GM23338 (cell line): ENCODE measurements around the gene DPF3. TPM values are rescaled to one million over a fixed set of nuclear protein-coding genes. Genes with fewer than 3 reads are reported as not detected.

Experiments used
- ATAC-seq: fragments of 200-7000 bp; cut with Tn5 transposase; 3 replicates; pipeline ENCODE4 v1.9.1; 2020
- DNase-seq: peaks from one replicate; pipeline ENCODE4 v3.0.0-alpha.2; 2015; ENCODE audit warnings: low spot score
- H2AFZ ChIP-seq: fragments of 200-600 bp; sonication (generic); 2 replicates; pipeline ENCODE4 v1.8.0; 2016; ENCODE audit warnings: antibody characterized with exemption, mild to moderate bottlenecking, moderate library complexity
- H3F3A ChIP-seq: fragments of 200-600 bp; sonication (generic); replicated peaks from 2 replicates; pipeline ENCODE4 v1.8.0; 2017; ENCODE audit warnings: antibody characterized with exemption, mixed run types, low read depth
- H3K27ac ChIP-seq: fragments of 200-600 bp; sonication (generic); 2 replicates; pipeline ENCODE4 v1.6.1; 2016; ENCODE audit warnings: low read depth
- H3K27me3 ChIP-seq: fragments of 200-600 bp; sonication (generic); 2 replicates; pipeline ENCODE4 v1.8.0; 2016; ENCODE audit warnings: mild to moderate bottlenecking, mixed run types, moderate library complexity; ENCODE audit not compliant: insufficient read depth
- H3K36me3 ChIP-seq: fragments of 200-600 bp; sonication (generic); 2 replicates; pipeline ENCODE4 v1.8.0; 2016; ENCODE audit warnings: mild to moderate bottlenecking; ENCODE audit not compliant: insufficient read depth
- H3K4me1 ChIP-seq: fragments of 200-600 bp; sonication (generic); 2 replicates; pipeline ENCODE4 v1.8.0; 2016; ENCODE audit warnings: mild to moderate bottlenecking, moderate library complexity; ENCODE audit not compliant: insufficient read depth
- H3K4me2 ChIP-seq: fragments of 200-600 bp; sonication (generic); 2 replicates; pipeline ENCODE4 v1.7.1; 2017; ENCODE audit warnings: mixed run types
- H3K4me3 ChIP-seq: fragments of 200-600 bp; sonication (generic); 2 replicates; pipeline ENCODE4 v1.6.1; 2016; ENCODE audit warnings: mixed run types
- H3K79me2 ChIP-seq: fragments of 200-600 bp; sonication (generic); replicated peaks from 2 replicates; pipeline ENCODE4 v1.8.0; 2017; ENCODE audit warnings: mild to moderate bottlenecking; ENCODE audit not compliant: insufficient read depth
- H3K9me2 ChIP-seq: fragments of 200-600 bp; sonication (generic); 2 replicates; pipeline ENCODE4 v1.8.0; 2017; ENCODE audit not compliant: insufficient read depth
- H4K20me1 ChIP-seq: fragments of 200-600 bp; sonication (generic); replicated peaks from 2 replicates; pipeline ENCODE4 v1.8.0; 2017; ENCODE audit warnings: mild to moderate bottlenecking; ENCODE audit not compliant: insufficient read depth
- H3K27ac Mint-ChIP-seq: 2 replicates; pipeline ENCODE4 v1.8.0; 2020; ENCODE audit warnings: inconsistent platforms, mild to moderate bottlenecking, moderate library complexity, mixed read lengths
- H3K27me3 Mint-ChIP-seq: 3 replicates; pipeline ENCODE4 v1.8.0; 2022; ENCODE audit warnings: low read depth, mild to moderate bottlenecking, moderate library complexity, mixed read lengths, inconsistent platforms; ENCODE audit not compliant: insufficient read depth, poor library complexity
- H3K36me3 Mint-ChIP-seq: 3 replicates; pipeline ENCODE4 v1.8.0; 2021; ENCODE audit warnings: low read depth, mild to moderate bottlenecking, inconsistent platforms, moderate library complexity, mixed read lengths
- H3K4me1 Mint-ChIP-seq: 3 replicates; pipeline ENCODE4 v1.8.0; 2020; ENCODE audit warnings: mild to moderate bottlenecking, inconsistent platforms, mixed read lengths
- H3K4me3 Mint-ChIP-seq: 3 replicates; pipeline ENCODE4 v1.8.0; 2021; ENCODE audit warnings: moderate library complexity, mild to moderate bottlenecking, inconsistent platforms, mixed read lengths
- H3K9me3 Mint-ChIP-seq: 3 replicates; pipeline ENCODE4 v1.8.0; 2020; ENCODE audit warnings: moderate library complexity, mild to moderate bottlenecking, inconsistent platforms, mixed read lengths
- CREB1 ChIP-seq: fragments of 250-450 bp; sonication (Bioruptor Pico); IDR thresholded peaks from 2 replicates; pipeline ENCODE4 v1.5.0; 2020; ENCODE audit warnings: low read depth, mild to moderate bottlenecking, moderate library complexity
- EZH2 ChIP-seq: fragments of 200-600 bp; sonication (generic); IDR thresholded peaks from one replicate; pipeline ENCODE4 v1.8.0; 2017; ENCODE audit warnings: antibody characterized with exemption, mild to moderate bottlenecking, low read depth; ENCODE audit not compliant: unreplicated experiment
- EZH2phosphoT487 ChIP-seq: fragments of 200-600 bp; sonication (generic); IDR thresholded peaks from one replicate; pipeline ENCODE4 v1.8.1; 2018; ENCODE audit warnings: antibody characterized with exemption; ENCODE audit not compliant: unreplicated experiment
- JUNB ChIP-seq: IDR thresholded peaks from one replicate; pipeline ENCODE4 v1.6.1; 2016; ENCODE audit warnings: antibody characterized with exemption; ENCODE audit not compliant: unreplicated experiment
- NANOG ChIP-seq: IDR thresholded peaks from 2 replicates; pipeline ENCODE4 v1.6.1; 2016; ENCODE audit warnings: antibody characterized with exemption, borderline replicate concordance
- POLR2AphosphoS5 ChIP-seq: IDR thresholded peaks from 2 replicates; pipeline ENCODE4 v1.6.1; 2016; ENCODE audit warnings: antibody characterized with exemption, low read depth
- STAT1 ChIP-seq: IDR thresholded peaks from one replicate; pipeline ENCODE4 v1.6.1; 2016; ENCODE audit warnings: antibody characterized with exemption; ENCODE audit not compliant: unreplicated experiment
- ZNF114 ChIP-seq: fragments of 250-450 bp; sonication (Bioruptor Pico); IDR thresholded peaks from 2 replicates; pipeline ENCODE4 v1.5.0; 2020; ENCODE audit warnings: mild to moderate bottlenecking, moderate library complexity
- ZNF331 ChIP-seq: fragments of 250-450 bp; sonication (Bioruptor Pico); IDR thresholded peaks from 2 replicates; pipeline ENCODE4 v1.5.0; 2020; ENCODE audit warnings: low read depth, mild to moderate bottlenecking, moderate library complexity
- polyA plus RNA-seq: library from polyadenylated mRNA; unstranded; fragments of >200 nt; fragmentation: Nextera tagmentation; extraction: Ambion mirVana; gene quantifications from 2 replicates; pipeline ENCODE4 v1.2.1, GENCODE V29; 2016
- total RNA-seq: library from RNA; depleted of rRNA; stranded (reverse); fragments of >200 nt; shearing (Covaris generic); gene quantifications from 2 replicates; pipeline ENCODE4 v1.2.3, GENCODE V29; 2014
- TF ChIP-seq, protein P1 (sequence below), 2 experiments: fragments of 200-600 bp in 1 of 2; sonication (generic) in 1 of 2; conservative IDR thresholded peaks; 2 replicates each; pipeline versions ENCODE4 v1.5.1 to v1.6.1; 2016 to 2017; ENCODE audit warnings: antibody characterized with exemption in 2 of 2, low read depth in 2 of 2, mild to moderate bottlenecking in 2 of 2, moderate library complexity in 1 of 2
- TF ChIP-seq, protein P2 (sequence below): fragments of 250-450 bp; sonication (Bioruptor Pico); IDR thresholded peaks from 2 replicates; pipeline ENCODE4 v1.5.0; 2020; ENCODE audit warnings: mild to moderate bottlenecking, moderate library complexity
- TF ChIP-seq, protein P3 (sequence below): IDR thresholded peaks from 2 replicates; pipeline ENCODE4 v1.6.1; 2016; ENCODE audit warnings: antibody characterized with exemption
- TF ChIP-seq, protein P4 (sequence below): IDR thresholded peaks from one replicate; pipeline ENCODE4 v1.6.1; 2018; ENCODE audit warnings: antibody characterized with exemption; ENCODE audit not compliant: unreplicated experiment

DPF3 gene
- total and polyA plus RNA-seq, 2 experiments from 2014 or later: 0.18 to 1.0 TPM

DNA sequence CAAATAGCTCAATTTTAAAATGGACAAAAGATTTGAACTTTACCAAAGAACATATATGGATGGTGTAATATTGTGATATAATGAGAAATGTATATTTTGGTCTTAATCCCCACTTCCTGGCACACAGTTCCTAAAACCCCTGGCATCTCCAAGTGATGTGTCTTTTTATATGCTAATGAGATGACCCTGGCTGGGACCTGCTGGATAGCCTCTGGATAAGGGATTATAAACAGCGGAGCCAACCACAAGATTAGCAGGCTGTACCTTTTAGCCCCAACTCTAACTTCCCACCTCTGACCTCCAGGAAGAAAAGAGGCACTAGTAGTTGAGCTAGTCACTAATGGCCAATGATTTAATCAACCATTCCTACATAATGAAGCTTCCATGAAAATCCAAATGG is 130.0 kb downstream of the DPF3 start:
- H3K79me2 ChIP-seq: no peaks in the 10 kb centered on the region
- H3K27me3 ChIP-seq: no peaks in the 10 kb centered on the region
- H3K4me2 ChIP-seq: peak overlapping the region; percentile 12; the same call in 1 of the 2 replicates
- no peaks in the 10 kb centered on the region for H3K4me1 ChIP-seq
- peaks cover 7% of the 10 kb centered on the region; the same call in 1 of the 2 replicates for H3K36me3 ChIP-seq
- peaks cover 17% of the 10 kb centered on the region; the same call in 2 of the 3 replicates for H3K36me3 Mint-ChIP-seq
- H4K20me1 ChIP-seq: no peaks in the 10 kb centered on the region
- ATAC-seq (peak; percentile 54), DNase-seq (peak; percentile 31)
- no peak overlapping the region for H3K27ac Mint-ChIP-seq
- no peak for TF ChIP-seq JUNB
- TF ChIP-seq, protein P1, sequence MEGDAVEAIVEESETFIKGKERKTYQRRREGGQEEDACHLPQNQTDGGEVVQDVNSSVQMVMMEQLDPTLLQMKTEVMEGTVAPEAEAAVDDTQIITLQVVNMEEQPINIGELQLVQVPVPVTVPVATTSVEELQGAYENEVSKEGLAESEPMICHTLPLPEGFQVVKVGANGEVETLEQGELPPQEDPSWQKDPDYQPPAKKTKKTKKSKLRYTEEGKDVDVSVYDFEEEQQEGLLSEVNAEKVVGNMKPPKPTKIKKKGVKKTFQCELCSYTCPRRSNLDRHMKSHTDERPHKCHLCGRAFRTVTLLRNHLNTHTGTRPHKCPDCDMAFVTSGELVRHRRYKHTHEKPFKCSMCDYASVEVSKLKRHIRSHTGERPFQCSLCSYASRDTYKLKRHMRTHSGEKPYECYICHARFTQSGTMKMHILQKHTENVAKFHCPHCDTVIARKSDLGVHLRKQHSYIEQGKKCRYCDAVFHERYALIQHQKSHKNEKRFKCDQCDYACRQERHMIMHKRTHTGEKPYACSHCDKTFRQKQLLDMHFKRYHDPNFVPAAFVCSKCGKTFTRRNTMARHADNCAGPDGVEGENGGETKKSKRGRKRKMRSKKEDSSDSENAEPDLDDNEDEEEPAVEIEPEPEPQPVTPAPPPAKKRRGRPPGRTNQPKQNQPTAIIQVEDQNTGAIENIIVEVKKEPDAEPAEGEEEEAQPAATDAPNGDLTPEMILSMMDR (conservative IDR thresholded peaks at IDR 0.05; ENCODE audit: low read depth in 2 of 2): no peak
- TF ChIP-seq EZH2: no peak
- TF ChIP-seq, protein P2, sequence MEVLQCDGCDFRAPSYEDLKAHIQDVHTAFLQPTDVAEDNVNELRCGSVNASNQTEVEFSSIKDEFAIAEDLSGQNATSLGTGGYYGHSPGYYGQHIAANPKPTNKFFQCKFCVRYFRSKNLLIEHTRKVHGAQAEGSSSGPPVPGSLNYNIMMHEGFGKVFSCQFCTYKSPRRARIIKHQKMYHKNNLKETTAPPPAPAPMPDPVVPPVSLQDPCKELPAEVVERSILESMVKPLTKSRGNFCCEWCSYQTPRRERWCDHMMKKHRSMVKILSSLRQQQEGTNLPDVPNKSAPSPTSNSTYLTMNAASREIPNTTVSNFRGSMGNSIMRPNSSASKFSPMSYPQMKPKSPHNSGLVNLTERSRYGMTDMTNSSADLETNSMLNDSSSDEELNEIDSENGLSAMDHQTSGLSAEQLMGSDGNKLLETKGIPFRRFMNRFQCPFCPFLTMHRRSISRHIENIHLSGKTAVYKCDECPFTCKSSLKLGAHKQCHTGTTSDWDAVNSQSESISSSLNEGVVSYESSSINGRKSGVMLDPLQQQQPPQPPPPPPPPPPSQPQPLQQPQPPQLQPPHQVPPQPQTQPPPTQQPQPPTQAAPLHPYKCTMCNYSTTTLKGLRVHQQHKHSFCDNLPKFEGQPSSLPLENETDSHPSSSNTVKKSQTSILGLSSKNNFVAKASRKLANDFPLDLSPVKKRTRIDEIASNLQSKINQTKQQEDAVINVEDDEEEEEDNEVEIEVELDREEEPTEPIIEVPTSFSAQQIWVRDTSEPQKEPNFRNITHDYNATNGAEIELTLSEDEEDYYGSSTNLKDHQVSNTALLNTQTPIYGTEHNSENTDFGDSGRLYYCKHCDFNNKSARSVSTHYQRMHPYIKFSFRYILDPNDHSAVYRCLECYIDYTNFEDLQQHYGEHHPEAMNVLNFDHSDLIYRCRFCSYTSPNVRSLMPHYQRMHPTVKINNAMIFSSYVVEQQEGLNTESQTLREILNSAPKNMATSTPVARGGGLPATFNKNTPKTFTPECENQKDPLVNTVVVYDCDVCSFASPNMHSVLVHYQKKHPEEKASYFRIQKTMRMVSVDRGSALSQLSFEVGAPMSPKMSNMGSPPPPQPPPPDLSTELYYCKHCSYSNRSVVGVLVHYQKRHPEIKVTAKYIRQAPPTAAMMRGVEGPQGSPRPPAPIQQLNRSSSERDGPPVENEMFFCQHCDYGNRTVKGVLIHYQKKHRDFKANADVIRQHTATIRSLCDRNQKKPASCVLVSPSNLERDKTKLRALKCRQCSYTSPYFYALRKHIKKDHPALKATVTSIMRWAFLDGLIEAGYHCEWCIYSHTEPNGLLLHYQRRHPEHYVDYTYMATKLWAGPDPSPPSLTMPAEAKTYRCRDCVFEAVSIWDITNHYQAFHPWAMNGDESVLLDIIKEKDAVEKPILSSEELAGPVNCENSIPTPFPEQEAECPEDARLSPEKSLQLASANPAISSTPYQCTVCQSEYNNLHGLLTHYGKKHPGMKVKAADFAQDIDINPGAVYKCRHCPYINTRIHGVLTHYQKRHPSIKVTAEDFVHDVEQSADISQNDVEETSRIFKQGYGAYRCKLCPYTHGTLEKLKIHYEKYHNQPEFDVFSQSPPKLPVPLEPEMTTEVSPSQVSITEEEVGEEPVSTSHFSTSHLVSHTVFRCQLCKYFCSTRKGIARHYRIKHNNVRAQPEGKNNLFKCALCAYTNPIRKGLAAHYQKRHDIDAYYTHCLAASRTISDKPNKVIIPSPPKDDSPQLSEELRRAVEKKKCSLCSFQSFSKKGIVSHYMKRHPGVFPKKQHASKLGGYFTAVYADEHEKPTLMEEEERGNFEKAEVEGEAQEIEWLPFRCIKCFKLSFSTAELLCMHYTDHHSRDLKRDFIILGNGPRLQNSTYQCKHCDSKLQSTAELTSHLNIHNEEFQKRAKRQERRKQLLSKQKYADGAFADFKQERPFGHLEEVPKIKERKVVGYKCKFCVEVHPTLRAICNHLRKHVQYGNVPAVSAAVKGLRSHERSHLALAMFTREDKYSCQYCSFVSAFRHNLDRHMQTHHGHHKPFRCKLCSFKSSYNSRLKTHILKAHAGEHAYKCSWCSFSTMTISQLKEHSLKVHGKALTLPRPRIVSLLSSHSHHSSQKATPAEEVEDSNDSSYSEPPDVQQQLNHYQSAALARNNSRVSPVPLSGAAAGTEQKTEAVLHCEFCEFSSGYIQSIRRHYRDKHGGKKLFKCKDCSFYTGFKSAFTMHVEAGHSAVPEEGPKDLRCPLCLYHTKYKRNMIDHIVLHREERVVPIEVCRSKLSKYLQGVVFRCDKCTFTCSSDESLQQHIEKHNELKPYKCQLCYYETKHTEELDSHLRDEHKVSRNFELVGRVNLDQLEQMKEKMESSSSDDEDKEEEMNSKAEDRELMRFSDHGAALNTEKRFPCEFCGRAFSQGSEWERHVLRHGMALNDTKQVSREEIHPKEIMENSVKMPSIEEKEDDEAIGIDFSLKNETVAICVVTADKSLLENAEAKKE (CRISPR knock-in tag): no peak
- TF ChIP-seq, protein P3, sequence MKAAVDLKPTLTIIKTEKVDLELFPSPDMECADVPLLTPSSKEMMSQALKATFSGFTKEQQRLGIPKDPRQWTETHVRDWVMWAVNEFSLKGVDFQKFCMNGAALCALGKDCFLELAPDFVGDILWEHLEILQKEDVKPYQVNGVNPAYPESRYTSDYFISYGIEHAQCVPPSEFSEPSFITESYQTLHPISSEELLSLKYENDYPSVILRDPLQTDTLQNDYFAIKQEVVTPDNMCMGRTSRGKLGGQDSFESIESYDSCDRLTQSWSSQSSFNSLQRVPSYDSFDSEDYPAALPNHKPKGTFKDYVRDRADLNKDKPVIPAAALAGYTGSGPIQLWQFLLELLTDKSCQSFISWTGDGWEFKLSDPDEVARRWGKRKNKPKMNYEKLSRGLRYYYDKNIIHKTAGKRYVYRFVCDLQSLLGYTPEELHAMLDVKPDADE: no peak
- TF ChIP-seq, protein P4, sequence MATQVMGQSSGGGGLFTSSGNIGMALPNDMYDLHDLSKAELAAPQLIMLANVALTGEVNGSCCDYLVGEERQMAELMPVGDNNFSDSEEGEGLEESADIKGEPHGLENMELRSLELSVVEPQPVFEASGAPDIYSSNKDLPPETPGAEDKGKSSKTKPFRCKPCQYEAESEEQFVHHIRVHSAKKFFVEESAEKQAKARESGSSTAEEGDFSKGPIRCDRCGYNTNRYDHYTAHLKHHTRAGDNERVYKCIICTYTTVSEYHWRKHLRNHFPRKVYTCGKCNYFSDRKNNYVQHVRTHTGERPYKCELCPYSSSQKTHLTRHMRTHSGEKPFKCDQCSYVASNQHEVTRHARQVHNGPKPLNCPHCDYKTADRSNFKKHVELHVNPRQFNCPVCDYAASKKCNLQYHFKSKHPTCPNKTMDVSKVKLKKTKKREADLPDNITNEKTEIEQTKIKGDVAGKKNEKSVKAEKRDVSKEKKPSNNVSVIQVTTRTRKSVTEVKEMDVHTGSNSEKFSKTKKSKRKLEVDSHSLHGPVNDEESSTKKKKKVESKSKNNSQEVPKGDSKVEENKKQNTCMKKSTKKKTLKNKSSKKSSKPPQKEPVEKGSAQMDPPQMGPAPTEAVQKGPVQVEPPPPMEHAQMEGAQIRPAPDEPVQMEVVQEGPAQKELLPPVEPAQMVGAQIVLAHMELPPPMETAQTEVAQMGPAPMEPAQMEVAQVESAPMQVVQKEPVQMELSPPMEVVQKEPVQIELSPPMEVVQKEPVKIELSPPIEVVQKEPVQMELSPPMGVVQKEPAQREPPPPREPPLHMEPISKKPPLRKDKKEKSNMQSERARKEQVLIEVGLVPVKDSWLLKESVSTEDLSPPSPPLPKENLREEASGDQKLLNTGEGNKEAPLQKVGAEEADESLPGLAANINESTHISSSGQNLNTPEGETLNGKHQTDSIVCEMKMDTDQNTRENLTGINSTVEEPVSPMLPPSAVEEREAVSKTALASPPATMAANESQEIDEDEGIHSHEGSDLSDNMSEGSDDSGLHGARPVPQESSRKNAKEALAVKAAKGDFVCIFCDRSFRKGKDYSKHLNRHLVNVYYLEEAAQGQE: no peak
- no peak for TF ChIP-seq POLR2AphosphoS5
- no peak for TF ChIP-seq ZNF114 (CRISPR knock-in tag)
- no peak for TF ChIP-seq CREB1 (CRISPR knock-in tag)
- no peak for TF ChIP-seq EZH2phosphoT487
- no peak for TF ChIP-seq STAT1
- TF ChIP-seq NANOG: no peak
- no peak for TF ChIP-seq ZNF331 (CRISPR knock-in tag)
- no peak overlapping the region for H3K27ac ChIP-seq
- peaks cover 30% of the 10 kb centered on the region for H3K9me3 Mint-ChIP-seq
- no peak overlapping the region for H3K4me3 Mint-ChIP-seq
- H3K27me3 Mint-ChIP-seq: peaks cover 5% of the 10 kb centered on the region
- no peak overlapping the region for H3K4me3 ChIP-seq
- H3K4me1 Mint-ChIP-seq: no peaks in the 10 kb centered on the region
- H3F3A ChIP-seq: no peaks in the 10 kb centered on the region
- H3K9me2 ChIP-seq: no peaks in the 10 kb centered on the region
- no peak overlapping the region for H2AFZ ChIP-seq
